ENCODE results near the gene OR2L8. TPM values are rescaled to one million over a fixed set of nuclear protein-coding genes. Genes with fewer than 3 reads are reported as not detected.

The OR2L8 gene
- total RNA-seq, 2 experiments from 2014 or later = not detected

GRCh38 chr1:247998811-247999210, 50.2 kb downstream of the OR2L8 start:
- CTCF ChIA-PET = no interaction called here
- intact Hi-C loops (cut with DNase I, micrococcal nuclease) = no loop called here

More at GRCh38 chr1:247998811-247999210, 50.2 kb downstream of the OR2L8 start:
- peaks cover 7% of the 10 kb centered on the region for H3K9me3 Mint-ChIP-seq (ENCODE audit: low read depth)
- no peak overlapping the region for H3K27ac Mint-ChIP-seq
- no peaks in the 10 kb centered on the region for H3K36me3 Mint-ChIP-seq (ENCODE audit: low read depth)
- H3K27me3 Mint-ChIP-seq = no peaks in the 10 kb centered on the region
- H3K4me1 Mint-ChIP-seq = peaks cover 7% of the 10 kb centered on the region
- no peak for ATAC-seq
- POLR2A ChIA-PET = no interaction called here
- DNase-seq = no peak
- no peak overlapping the region for H3K4me3 Mint-ChIP-seq

Other genes starting within 250 kb of the OR2L8 start
- gene OR6F1, start 232.2 kb upstream of the OR2L8 start, total RNA-seq = not detected
- not detected for gene OR14K1, start 210.2 kb upstream of the OR2L8 start, total RNA-seq
- not detected for gene OR14A2, start 200.7 kb upstream of the OR2L8 start, total RNA-seq
- not detected for gene OR1C1, start 188.3 kb upstream of the OR2L8 start, total RNA-seq
- not detected for gene OR14A16, start 124.7 kb upstream of the OR2L8 start, total RNA-seq
- not detected for gene OR11L1, start 107.0 kb upstream of the OR2L8 start, total RNA-seq
- gene TRIM58, start 91.7 kb upstream of the OR2L8 start, total RNA-seq = under 1 TPM; 0.16 to 0.18 TPM
- gene OR2W3, start 53.3 kb upstream of the OR2L8 start, total RNA-seq = not detected
- not detected for gene OR2T8, start 28.6 kb upstream of the OR2L8 start, total RNA-seq
- not detected for gene OR2AJ1, start 24.0 kb upstream of the OR2L8 start, total RNA-seq
- gene OR2AK2, start 16.4 kb downstream of the OR2L8 start, total RNA-seq = not detected
- gene OR2L5, start 64.8 kb downstream of the OR2L8 start, total RNA-seq = not detected
- under 1 TPM; 0.11 to 0.12 TPM for gene OR2L2, start 81.2 kb downstream of the OR2L8 start, total RNA-seq
- gene OR2L3, start 98.0 kb downstream of the OR2L8 start, total RNA-seq = not detected
- gene OR2L13, start 146.3 kb downstream of the OR2L8 start, total RNA-seq = not detected
- gene OR2M5, start 196.3 kb downstream of the OR2L8 start, total RNA-seq = not detected
- not detected for gene OR2M2, start 226.0 kb downstream of the OR2L8 start, total RNA-seq
- not detected for gene OR2M3, start 248.4 kb downstream of the OR2L8 start, total RNA-seq

Measured in activated CD4-positive, alpha-beta T cell treated with anti-CD3 and anti-CD28 coated beads for 36 hours (primary cell).